Neuron (in vitro differentiated cells): ENCODE results near the gene REV3L.
"Not testable (repeated sequence)": the region's sequence is repeated elsewhere in the genome, so short reads cannot be mapped to it uniquely, and the experiment has no call there.

Experiments used
- H2AFZ ChIP-seq: one replicate; pipeline ENCODE4 v1.6.1; 2013; ENCODE audit warnings: low read depth, mild to moderate bottlenecking, inconsistent platforms, low read length, moderate library complexity
- H3K27me3 ChIP-seq: one replicate; pipeline ENCODE4 v1.6.1; 2013; ENCODE audit warnings: low read length; ENCODE audit not compliant: insufficient read depth
- H3K36me3 ChIP-seq: one replicate; pipeline ENCODE4 v1.6.1; 2013; ENCODE audit warnings: low read length; ENCODE audit not compliant: insufficient read depth
- H3K4me1 ChIP-seq: one replicate; pipeline ENCODE4 v1.6.1; 2013; ENCODE audit warnings: low read length; ENCODE audit not compliant: insufficient read depth
- H3K4me3 ChIP-seq: 2 replicates; pipeline ENCODE4 v1.5.1; 2013; ENCODE audit warnings: mild to moderate bottlenecking, low read length, moderate library complexity
- H3K9me3 ChIP-seq: one replicate; pipeline ENCODE4 v1.6.1; 2013; ENCODE audit warnings: low read length

Gene REV3L

GRCh38 chr6:111258010-111258409 lies 225.0 kb downstream of the REV3L start:
- H3K36me3 ChIP-seq, result peaks cover 2% of the 10 kb centered on the region
- peaks cover 8% of the 10 kb centered on the region for H3K4me1 ChIP-seq
- H2AFZ ChIP-seq, result no peak overlapping the region
- no peak overlapping the region for H3K4me3 ChIP-seq
- H3K9me3 ChIP-seq, result no peaks in the 10 kb centered on the region
- no peaks in the 10 kb centered on the region for H3K27me3 ChIP-seq

- no peaks in the 10 kb centered on the region for H3K36me3 ChIP-seq
Measured at GRCh38 chr6:111256646-111257045, 226.4 kb downstream of the REV3L start.

GRCh38 chr6:111255838-111256237 lies 227.2 kb downstream of the REV3L start:
- not testable (repeated sequence) for H3K36me3 ChIP-seq, H2AFZ ChIP-seq, H3K9me3 ChIP-seq, H3K4me1 ChIP-seq, H3K27me3 ChIP-seq, H3K4me3 ChIP-seq

More at GRCh38 chr6:111256646-111257045, 226.4 kb downstream of the REV3L start:
- Histone ChIP-seq H2AFZ (no peak overlapping the region), H3K4me3 (no peak overlapping the region), H3K4me1 (peaks cover 8% of the 10 kb centered on the region), H3K27me3 (no peaks in the 10 kb centered on the region), H3K9me3 (no peaks in the 10 kb centered on the region)

- peak overlapping the region; percentile 0 for H2AFZ ChIP-seq
- H3K4me3 ChIP-seq, result no peak overlapping the region
- no peaks in the 10 kb centered on the region for H3K4me1 ChIP-seq
- H3K36me3 ChIP-seq, result no peaks in the 10 kb centered on the region
- H3K27me3 ChIP-seq, result no peaks in the 10 kb centered on the region
- H3K9me3 ChIP-seq, result no peaks in the 10 kb centered on the region
Measured at GRCh38 chr6:111254779-111255166, 228.2 kb downstream of the REV3L start.

- Histone ChIP-seq H2AFZ (peak overlapping the region; percentile 0), H3K27me3 (no peaks in the 10 kb centered on the region), H3K9me3 (no peaks in the 10 kb centered on the region)
Measured at GRCh38 chr6:111254004-111254778, 228.8 kb downstream of the REV3L start.

GRCh38 chr6:111252726-111253125 lies 230.3 kb downstream of the REV3L start:
- Histone ChIP-seq H3K27me3 (no peaks in the 10 kb centered on the region), H2AFZ (no peak overlapping the region)

More at GRCh38 chr6:111254004-111254778, 228.8 kb downstream of the REV3L start:
- H3K4me1 ChIP-seq, result no peaks in the 10 kb centered on the region
- no peak overlapping the region for H3K4me3 ChIP-seq
- no peaks in the 10 kb centered on the region for H3K36me3 ChIP-seq

GRCh38 chr6:111250791-111251354 lies 232.1 kb downstream of the REV3L start:
- Histone ChIP-seq H3K27me3 (no peaks in the 10 kb centered on the region), H2AFZ (no peak overlapping the region), H3K36me3 (no peaks in the 10 kb centered on the region), H3K9me3 (no peaks in the 10 kb centered on the region), H3K4me1 (no peaks in the 10 kb centered on the region), H3K4me3 (no peak overlapping the region)

More at GRCh38 chr6:111252726-111253125, 230.3 kb downstream of the REV3L start:
- H3K4me3 ChIP-seq, result no peak overlapping the region
- no peaks in the 10 kb centered on the region for H3K36me3 ChIP-seq
- no peaks in the 10 kb centered on the region for H3K9me3 ChIP-seq
- H3K4me1 ChIP-seq, result no peaks in the 10 kb centered on the region
